B cell (primary cell): ENCODE results near the gene DNAH11. TPM values are rescaled to one million over a fixed set of nuclear protein-coding genes. Genes with fewer than 3 reads are reported as not detected.

ENCODE experiments used
- ATAC-seq: fragments of 200-7000 bp; cut with Tn5 transposase; one replicate; pipeline ENCODE4 v1.10.0; 2021; ENCODE audit warnings: low read depth, mild to moderate bottlenecking, moderate number of reproducible peaks, moderate library complexity
- CTCF ChIA-PET: fragments of 350-600 bp; sonication (Branson Sonifier 250); formaldehyde crosslinking; loops from one replicate; lab custom pipeline; 2021; ENCODE audit warnings: antibody characterized with exemption, inconsistent platforms; lab: Charles Lee
- POLR2A ChIA-PET: fragments of 350-600 bp; sonication (Branson Sonifier 250); formaldehyde crosslinking; loops from one replicate; lab custom pipeline; 2021; ENCODE audit warnings: antibody characterized with exemption; lab: Charles Lee
- DNase-seq: peaks from one replicate; pipeline ENCODE4 v3.0.0; 2013
- H2AFZ ChIP-seq: 2 replicates; pipeline ENCODE4 v1.6.1; 2012; ENCODE audit warnings: mild to moderate bottlenecking, low read depth, low read length; ENCODE audit not compliant: insufficient read depth, poor library complexity, severe bottlenecking
- H3K27ac ChIP-seq, 2 donors: 1 replicate in 1 of 2; 2 replicates in 1 of 2; pipeline ENCODE4 v1.5.1; 2012 to 2013; ENCODE audit warnings: low read length in 2 of 2, mild to moderate bottlenecking in 2 of 2, moderate library complexity in 1 of 2
- H3K27me3 ChIP-seq, 4 experiments: fragments of 200-600 bp in 1 of 4; sonication (generic) in 1 of 4; replicated peaks in 1 of 4; 1 replicate in 2 of 4; 2 replicates in 2 of 4; pipeline versions ENCODE4 v1.6.1 to v1.7.0; 2013 to 2016; ENCODE audit warnings: low read length in 3 of 4, mild to moderate bottlenecking in 2 of 4, mixed read lengths in 1 of 4, moderate library complexity in 1 of 4; ENCODE audit not compliant: insufficient read depth in 4 of 4, control insufficient read depth in 3 of 4; ENCODE audit errors: control extremely low read depth in 1 of 4
- H3K36me3 ChIP-seq, 2 experiments: replicated peaks in 1 of 2; 1 replicate in 1 of 2; 2 replicates in 1 of 2; pipeline versions ENCODE4 v1.6.1 to v1.7.1; 2013; ENCODE audit warnings: low read length in 1 of 2; ENCODE audit not compliant: insufficient read depth in 2 of 2, control insufficient read depth in 1 of 2; ENCODE audit errors: control extremely low read depth in 1 of 2, extremely low read depth in 1 of 2
- H3K4me1 ChIP-seq, 2 donors: fragments of 200-600 bp in 1 of 2; sonication (generic) in 1 of 2; 1 replicate in 1 of 2; 2 replicates in 1 of 2; pipeline versions ENCODE4 v1.5.1 to v1.6.1; 2013 to 2017; ENCODE audit warnings: low read length in 2 of 2; ENCODE audit not compliant: control insufficient read depth in 2 of 2, insufficient read depth in 2 of 2
- H3K4me2 ChIP-seq: replicated peaks from 2 replicates; pipeline ENCODE3; 2012; ENCODE audit warnings: mild to moderate bottlenecking, low read depth, low read length; ENCODE audit not compliant: poor library complexity, severe bottlenecking
- H3K4me3 ChIP-seq, 5 experiments: fragments of 200-600 bp in 1 of 5; sonication (generic) in 1 of 5; 1 replicate in 3 of 5; 2 replicates in 2 of 5; pipeline versions ENCODE4 v1.5.1 to v1.7.0; 2011 to 2016; ENCODE audit warnings: low read length in 4 of 5, mild to moderate bottlenecking in 4 of 5, low read depth in 2 of 5, control low read depth in 1 of 5, moderate library complexity in 1 of 5; ENCODE audit not compliant: insufficient read depth in 1 of 5; ENCODE audit errors: control extremely low read depth in 1 of 5, extremely low read depth in 1 of 5
- H3K79me2 ChIP-seq: fragments of 200-600 bp; sonication (generic); one replicate; pipeline ENCODE4 v1.6.0; 2016; ENCODE audit warnings: low read length; ENCODE audit not compliant: control insufficient read depth, insufficient read depth
- H3K9ac ChIP-seq: fragments of 200-600 bp; sonication (generic); 2 replicates; pipeline ENCODE4 v1.6.1; 2017; ENCODE audit warnings: mild to moderate bottlenecking, low read length, moderate library complexity
- H3K9me3 ChIP-seq, 3 donors: one replicate each; pipeline versions ENCODE4 v1.6.1 to v1.7.1; 2013; ENCODE audit warnings: low read length in 2 of 3; ENCODE audit not compliant: control insufficient read depth in 2 of 3, insufficient read depth in 1 of 3; ENCODE audit errors: control extremely low read depth in 1 of 3
- H4K20me1 ChIP-seq: 2 replicates; pipeline ENCODE4 v1.6.0; 2012; ENCODE audit warnings: mild to moderate bottlenecking, low read length; ENCODE audit not compliant: insufficient read depth, control insufficient read depth, poor library complexity, severe bottlenecking
- H3K27ac Mint-ChIP-seq: one replicate; pipeline ENCODE4 v1.8.0; 2021; ENCODE audit warnings: mixed read lengths
- H3K27me3 Mint-ChIP-seq: one replicate; pipeline ENCODE4 v1.8.0; 2021; ENCODE audit warnings: mixed read lengths
- H3K4me1 Mint-ChIP-seq: one replicate; pipeline ENCODE4 v1.8.0; 2021; ENCODE audit warnings: mixed read lengths
- H3K4me3 Mint-ChIP-seq: one replicate; pipeline ENCODE4 v1.8.0; 2021; ENCODE audit warnings: mixed read lengths
- H3K9me3 Mint-ChIP-seq: one replicate; pipeline ENCODE4 v1.8.0; 2022; ENCODE audit warnings: mixed read lengths; ENCODE audit not compliant: insufficient read depth
- CTCF ChIP-seq: fragments of 200-600 bp; IDR thresholded peaks from one replicate; pipeline ENCODE4 v1.8.0; 2022; ENCODE audit warnings: antibody characterized with exemption, mild to moderate bottlenecking
- EZH2 ChIP-seq: IDR thresholded peaks from 2 replicates; pipeline ENCODE4 v1.6.1; 2012; ENCODE audit warnings: borderline replicate concordance, low read depth, mild to moderate bottlenecking, moderate library complexity, low read length; ENCODE audit not compliant: insufficient read depth, poor library complexity, severe bottlenecking
- WGBS: methylation state at CpG from one replicate; pipeline ENCODE4 v1.1.5; 2013; ENCODE audit warnings: missing lambda C conversion rate; ENCODE audit not compliant: insufficient coverage; 5-methylcytosine and 5-hydroxymethylcytosine counted together
- intact Hi-C: fragments of 100-400 bp; cut with micrococcal nuclease; formaldehyde crosslinking; loops from one replicate; pipeline ENCODE4 v1.10.0; 2022
- polyA plus RNA-seq: library from polyadenylated mRNA; depleted of rRNA; stranded (reverse); fragments of >200 nt; gene quantifications from 2 replicates; pipeline ENCODE4 v1.2.3, GENCODE V29; 2012
- total RNA-seq, 2 donors: library from RNA; stranded (reverse); fragments of 120-200 nt in 1 of 2; gene quantifications; 1 replicate in 1 of 2; 2 replicates in 1 of 2; pipeline versions ENCODE4 v1.2.3 to v1.2.4, GENCODE V29; 2013 to 2022

Gene DNAH11
- total and polyA plus RNA-seq, 2 donors (not counting 1 experiment from before 2014, with no cell fraction given): not detected

GRCh38 chr7:21603972-21604749 is 61.3 kb downstream of the DNAH11 start:
- Histone ChIP-seq H3K4me1 (no peaks in the 10 kb centered on the region), H3K4me2 (no peak overlapping the region), H3K4me3 (no peak overlapping the region), H4K20me1 (no peaks in the 10 kb centered on the region), H3K79me2 (no peaks in the 10 kb centered on the region), H3K27ac (no peak overlapping the region), H3K9ac (no peak overlapping the region), H3K27me3 (no peaks in the 10 kb centered on the region), H2AFZ (no peak overlapping the region), H3K36me3 (no peaks in the 10 kb centered on the region), H3K9me3 (no peaks in the 10 kb centered on the region)
- no peaks in the 10 kb centered on the region for H3K4me1 Mint-ChIP-seq
- TF ChIP-seq CTCF (no peak), EZH2 (no peak)
- ChIA-PET CTCF (interaction anchor here (0.6 kb wide), 1 partner anchor 9 kb away, joined by 3 read pairs; no protein-coding TSS in a partner anchor), POLR2A (no interaction called here)
- WGBS: 78% methylated on average over 2 of the region's 5 CpGs
- DNase-seq (no peak), ATAC-seq (no peak)
- H3K27me3 Mint-ChIP-seq: peaks cover 22% of the 10 kb centered on the region
- H3K27ac Mint-ChIP-seq: no peak overlapping the region
- no peaks in the 10 kb centered on the region for H3K9me3 Mint-ChIP-seq
- intact Hi-C loops: no loop called here
- no peak overlapping the region for H3K4me3 Mint-ChIP-seq

- Histone ChIP-seq H2AFZ (no peak overlapping the region), H3K4me1 (no peaks in the 10 kb centered on the region), H3K9ac (no peak overlapping the region), H3K9me3 (no peaks in the 10 kb centered on the region), H3K4me3 (no peak overlapping the region), H3K27me3 (no peaks in the 10 kb centered on the region), H3K79me2 (no peaks in the 10 kb centered on the region), H3K36me3 (no peaks in the 10 kb centered on the region), H3K27ac (no peak overlapping the region), H4K20me1 (no peaks in the 10 kb centered on the region), H3K4me2 (no peak overlapping the region)
- Mint-ChIP-seq H3K4me3 (no peak overlapping the region), H3K27me3 (peaks cover 24% of the 10 kb centered on the region), H3K4me1 (no peaks in the 10 kb centered on the region), H3K9me3 (no peaks in the 10 kb centered on the region), H3K27ac (no peak overlapping the region)
- intact Hi-C loops: no loop called here
- ATAC-seq (no peak), DNase-seq (no peak)
- CTCF ChIA-PET: no interaction called here
- WGBS: 83% methylated on average over 2 of the region's 3 CpGs
- POLR2A ChIA-PET: no interaction called here
- no peak for TF ChIP-seq CTCF
- no peak for TF ChIP-seq EZH2
Observed at GRCh38 chr7:21605008-21605585, 62.3 kb downstream of the DNAH11 start.
